ENCODE measurements around the gene SVEP1.

GRCh38 chr9:110329639-110330230, 249.8 kb downstream of the SVEP1 start:
- TF ChIP-seq CTCF (IDR thresholded peaks at IDR 0.05) = no peak
- no peak for TF ChIP-seq POLR2A (IDR thresholded peaks at IDR 0.05)
